IPS DF 19.7 (cell line): ENCODE data around the gene POMT1.
A peak's percentile ranks its signal among the peaks of the same experiment; 100 is the strongest.
"Not testable (repeated sequence)": the region's sequence is repeated elsewhere in the genome, so short reads cannot be mapped to it uniquely, and the experiment has no call there.

Source experiments
- DNase-seq: peaks from one replicate; pipeline ENCODE4 v3.0.0-alpha.2; 2013; ENCODE audit warnings: low read depth, low spot score

Gene POMT1

DNA sequence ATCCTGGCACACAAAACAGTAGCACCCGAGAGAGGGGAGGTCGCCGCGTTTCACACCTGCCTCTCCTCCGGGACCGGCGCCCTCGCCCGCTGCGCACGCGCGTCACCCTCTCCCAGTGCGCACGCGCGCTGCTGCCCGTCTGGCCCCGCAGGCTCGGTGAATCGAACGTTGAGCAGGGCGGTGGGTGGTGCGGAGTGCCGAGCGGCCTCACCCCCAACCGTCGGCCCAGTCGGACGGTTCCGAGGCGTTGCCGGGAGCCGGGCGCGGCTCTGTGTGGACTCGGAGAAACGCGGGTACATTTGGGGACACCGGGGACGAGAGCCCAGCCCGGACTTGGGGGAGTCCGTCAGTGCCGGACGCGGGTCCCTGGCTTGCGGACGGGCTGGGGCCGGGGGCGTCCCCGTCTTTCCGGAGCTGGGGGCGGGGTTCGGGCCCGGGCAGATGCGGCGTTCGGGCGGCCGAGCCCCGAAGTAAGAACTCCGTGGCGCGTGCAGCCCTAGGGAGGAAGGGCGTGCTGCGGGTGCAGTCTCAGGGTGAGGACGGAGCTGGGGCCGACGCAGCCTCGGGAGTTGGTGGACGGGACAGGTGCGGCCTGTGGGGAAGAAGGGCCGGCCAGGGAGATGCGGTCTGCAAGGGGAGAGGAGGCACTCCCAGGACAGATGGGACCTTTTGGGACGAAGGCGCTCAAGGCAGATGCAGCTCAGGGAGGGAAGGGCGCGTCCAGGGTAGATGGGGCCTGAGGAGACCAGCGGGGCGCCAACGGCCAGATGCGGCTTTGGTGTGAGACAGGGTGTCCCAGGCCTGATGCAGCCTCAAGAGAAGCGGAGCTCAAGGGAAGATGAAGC lies at the start of gene POMT1:
Gene POMT1 (plus strand): TSS at position 138 of the 845 bp plus-strand sequence. CDS start 1,301 bp downstream, outside the sequence.
- peak; percentile 33 for DNase-seq

DNA sequence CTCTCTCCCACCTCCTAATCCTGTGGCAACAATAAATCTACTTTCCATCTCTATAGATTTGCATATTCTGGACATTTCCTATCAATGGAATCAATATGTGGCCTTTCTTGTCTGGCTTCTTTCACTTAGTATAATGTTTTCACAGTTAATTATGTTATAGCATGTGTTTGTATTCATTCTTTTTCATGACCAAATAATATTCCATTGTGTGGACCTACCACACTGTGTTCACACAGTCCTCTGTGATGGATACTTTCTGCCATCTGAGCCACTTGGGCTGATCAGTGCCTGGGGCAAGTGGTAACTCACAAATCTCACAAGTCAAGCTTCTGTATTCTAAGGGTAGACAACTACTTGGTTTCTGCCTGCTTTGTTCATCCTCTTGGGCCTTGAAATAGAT lies 48.7 kb upstream of the POMT1 start:
- DNase-seq: no peak

GRCh38 chr9:131455655-131456054 lies 47.1 kb upstream of the POMT1 start:
- not testable (repeated sequence) for DNase-seq

- DNase-seq: no peak
Observed at GRCh38 chr9:131457746-131458145, 45.0 kb upstream of the POMT1 start.

GRCh38 chr9:131459056-131459455 lies 43.7 kb upstream of the POMT1 start:
- no peak for DNase-seq

GRCh38 chr9:131461166-131461565 lies 41.6 kb upstream of the POMT1 start:
- DNase-seq: no peak

- DNase-seq: no peak
Observed at GRCh38 chr9:131464354-131465000, 38.2 kb upstream of the POMT1 start.

- DNase-seq: no peak
Observed at GRCh38 chr9:131465401-131465800, 37.3 kb upstream of the POMT1 start.

GRCh38 chr9:131467214-131467935 lies 35.3 kb upstream of the POMT1 start:
- no peak for DNase-seq

GRCh38 chr9:131468031-131468430 lies 34.7 kb upstream of the POMT1 start:
- DNase-seq: no peak

DNA sequence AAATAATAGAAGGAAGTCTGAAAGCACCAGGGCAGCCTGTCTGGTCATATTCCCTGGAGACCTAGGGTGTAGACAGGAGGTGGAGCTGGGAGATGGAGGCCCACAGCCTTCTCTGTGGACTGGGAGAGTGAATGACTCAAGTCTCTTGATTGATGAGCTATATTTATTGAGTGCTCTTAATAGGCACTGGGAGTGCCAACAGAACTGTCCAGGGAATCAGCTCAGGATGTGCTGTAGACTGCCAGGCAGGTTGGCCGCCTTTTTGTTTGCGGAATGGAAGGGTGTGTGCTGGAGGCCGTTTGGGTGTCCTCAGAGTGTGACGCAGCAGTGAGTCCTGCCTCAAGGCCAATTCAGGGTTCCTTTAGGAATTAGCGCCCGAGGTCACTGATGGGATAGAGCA lies 33.4 kb upstream of the POMT1 start:
- DNase-seq: no peak

GRCh38 chr9:131469951-131470350 lies 32.8 kb upstream of the POMT1 start:
- DNase-seq: no peak

GRCh38 chr9:131470581-131470991 lies 32.1 kb upstream of the POMT1 start:
- DNase-seq: no peak

DNA sequence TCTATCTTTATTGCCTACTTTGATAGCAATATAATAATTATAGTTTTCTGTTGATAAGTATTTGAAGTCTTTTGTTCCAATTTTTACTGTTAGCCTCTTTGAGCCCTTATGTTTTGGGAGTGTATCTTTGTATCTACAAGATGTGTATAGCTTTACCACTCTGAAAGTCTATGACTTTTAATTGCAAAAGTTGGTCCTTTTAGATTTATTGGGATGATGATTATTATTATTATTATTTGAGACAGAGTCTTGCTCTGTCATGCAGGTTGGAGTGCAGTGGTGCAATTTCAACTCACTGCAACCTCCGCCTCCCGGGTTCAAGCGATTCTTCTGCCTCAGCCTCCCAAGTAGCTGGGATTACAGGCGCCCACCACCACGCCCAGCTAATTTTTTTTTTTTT lies 30.6 kb upstream of the POMT1 start:
- not testable (repeated sequence) for DNase-seq

GRCh38 chr9:131473198-131473885 lies 29.4 kb upstream of the POMT1 start:
- DNase-seq: no peak

GRCh38 chr9:131473891-131474290 lies 28.8 kb upstream of the POMT1 start:
- no peak for DNase-seq

DNA sequence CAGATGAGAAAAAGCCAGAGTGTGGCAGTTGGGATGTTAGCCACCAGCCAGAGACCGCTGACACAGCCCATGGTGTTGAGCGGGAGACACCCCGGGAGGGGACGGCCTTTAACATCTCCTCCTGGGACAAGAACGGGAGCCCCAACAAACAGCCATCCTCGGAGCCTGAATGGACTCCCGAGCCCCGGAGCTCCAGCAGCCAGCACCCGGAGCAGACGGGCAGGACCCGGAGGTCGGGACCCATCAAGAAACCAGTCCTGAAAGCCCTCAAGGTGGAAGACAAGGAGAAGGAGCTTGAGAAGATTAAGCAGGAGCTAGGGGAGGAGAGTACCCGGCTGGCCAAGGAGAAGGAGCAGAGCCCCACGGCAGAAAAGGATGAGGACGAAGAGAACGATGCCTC lies 28.0 kb upstream of the POMT1 start:
- DNase-seq: no peak

GRCh38 chr9:131475111-131475955 lies 27.4 kb upstream of the POMT1 start:
- no peak for DNase-seq

DNA sequence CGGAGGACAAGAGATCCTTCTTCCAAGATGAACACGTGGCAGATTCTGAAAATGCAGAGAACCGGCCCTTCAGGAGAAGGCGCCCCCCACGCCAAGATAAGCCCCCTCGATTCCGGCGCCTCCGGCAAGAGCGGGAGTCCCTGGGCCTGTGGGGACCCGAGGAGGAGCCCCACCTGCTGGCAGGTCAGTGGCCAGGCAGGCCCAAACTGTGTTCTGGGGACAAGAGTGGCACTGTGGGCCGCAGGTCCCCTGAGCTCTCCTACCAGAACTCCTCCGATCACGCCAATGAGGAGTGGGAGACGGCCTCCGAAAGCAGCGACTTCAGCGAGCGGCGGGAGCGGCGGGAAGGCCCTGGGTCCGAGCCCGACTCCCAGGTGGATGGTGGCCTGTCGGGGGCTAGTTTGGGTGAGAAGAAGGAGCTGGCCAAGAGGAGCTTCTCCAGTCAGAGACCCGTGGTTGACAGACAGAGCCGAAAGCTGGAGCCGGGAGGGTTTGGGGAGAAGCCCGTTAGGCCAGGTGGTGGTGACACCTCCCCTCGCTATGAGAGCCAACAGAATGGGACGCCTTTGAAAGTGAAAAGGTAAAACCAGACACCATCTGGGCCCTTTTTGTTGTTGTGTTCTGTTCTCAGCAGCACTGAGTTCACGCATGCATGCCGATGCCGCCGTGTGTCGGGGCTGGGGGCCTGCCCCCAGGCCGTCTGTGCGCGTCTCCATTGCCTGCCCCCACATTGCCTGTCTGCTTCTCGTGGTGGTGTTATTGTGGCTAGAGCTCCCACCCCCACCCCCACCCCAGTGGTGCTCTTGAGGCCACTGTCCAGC lies 26.6 kb upstream of the POMT1 start:
- DNase-seq: no peak

- DNase-seq: no peak
Observed at GRCh38 chr9:131476777-131477345, 25.9 kb upstream of the POMT1 start.
